Right atrium auricular region (tissue), 2 donors: ENCODE results near the gene PALM3. TPM values are rescaled to one million over a fixed set of nuclear protein-coding genes. Genes with fewer than 3 reads are reported as not detected.

Source experiments
- DNase-seq: peaks from one replicate; pipeline ENCODE4 v3.0.0-alpha.2; 2019; ENCODE audit warnings: low spot score
- H3K27ac ChIP-seq, 2 donors: fragments of 200-600 bp; sonication (generic); 1 replicate in 1 of 2; 2 replicates in 1 of 2; pipeline ENCODE4 v1.5.1; 2016 to 2019
- H3K27me3 ChIP-seq, 2 donors: fragments of 200-600 bp; sonication (generic); one replicate each; pipeline versions ENCODE4 v1.5.1 to v1.6.0; 2017 to 2019
- H3K36me3 ChIP-seq: fragments of 200-600 bp; sonication (generic); one replicate; pipeline ENCODE4 v1.5.1; 2016
- H3K4me1 ChIP-seq, 2 donors: fragments of 200-600 bp; sonication (generic); one replicate each; pipeline versions ENCODE4 v1.5.1 to v1.6.0; 2017 to 2019
- H3K4me3 ChIP-seq, 2 donors: fragments of 200-600 bp; sonication (generic); 1 replicate in 1 of 2; 2 replicates in 1 of 2; pipeline ENCODE4 v1.5.1; 2017 to 2019; ENCODE audit warnings: mild to moderate bottlenecking in 1 of 2, moderate library complexity in 1 of 2
- H3K9me3 ChIP-seq, 2 donors: fragments of 200-600 bp; sonication (generic); one replicate each; pipeline ENCODE4 v1.5.1; 2019
- CTCF ChIP-seq, 2 donors: fragments of 200-600 bp; sonication (generic); IDR thresholded peaks; one replicate each; pipeline ENCODE4 v1.5.1; 2019; ENCODE audit warnings: antibody characterized with exemption in 2 of 2
- total RNA-seq, 2 donors: library from RNA; depleted of rRNA; stranded (reverse); fragments of >200 nt; gene quantifications; one replicate each; pipeline ENCODE4 v1.1.0, GENCODE V29; 2016

Gene PALM3
- total RNA-seq, 2 donors from 2014 or later, result 0.28 to 0.37 TPM

DNA sequence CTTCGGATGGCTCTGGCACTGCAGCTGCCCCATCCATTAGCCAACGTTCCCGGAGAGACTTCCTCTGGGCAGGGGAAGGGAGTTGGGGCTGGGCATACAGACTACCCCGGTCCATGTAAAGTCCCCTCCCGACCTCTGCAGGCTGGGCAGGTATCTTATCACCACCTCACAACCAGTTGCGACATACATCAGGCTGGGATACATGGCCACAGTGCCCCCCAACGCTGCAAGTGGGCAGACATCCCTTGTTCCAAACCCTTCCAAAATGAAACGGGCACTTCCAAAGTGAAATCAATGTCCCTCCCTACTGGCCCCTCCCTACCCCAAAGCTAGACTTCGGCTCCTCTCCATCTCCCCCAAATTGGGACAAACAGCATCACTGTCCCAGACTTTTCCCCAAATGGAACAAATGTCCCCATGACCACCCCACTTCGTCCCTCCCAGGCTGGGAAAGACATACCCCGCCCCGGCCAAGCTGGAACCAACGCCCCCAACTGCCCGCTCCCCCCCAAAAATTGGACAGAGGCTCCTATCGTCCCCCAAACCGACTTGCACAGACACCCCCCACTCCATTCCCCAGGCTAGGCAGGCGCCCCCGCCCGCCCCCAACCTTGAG is 5.0 kb downstream of the PALM3 start:
- Histone ChIP-seq H3K4me1 (peaks cover 0 to 15% of the 10 kb centered on the region in 2 donors), H3K27ac (no peak overlapping the region), H3K4me3 (peak overlapping the region; percentile 20 to 49), H3K36me3 (no peaks in the 10 kb centered on the region), H3K9me3 (no peaks in the 10 kb centered on the region), H3K27me3 (no peaks in the 10 kb centered on the region)
- DNase-seq, result no peak
- no peak for TF ChIP-seq CTCF (IDR thresholded peaks at IDR 0.05)

DNA sequence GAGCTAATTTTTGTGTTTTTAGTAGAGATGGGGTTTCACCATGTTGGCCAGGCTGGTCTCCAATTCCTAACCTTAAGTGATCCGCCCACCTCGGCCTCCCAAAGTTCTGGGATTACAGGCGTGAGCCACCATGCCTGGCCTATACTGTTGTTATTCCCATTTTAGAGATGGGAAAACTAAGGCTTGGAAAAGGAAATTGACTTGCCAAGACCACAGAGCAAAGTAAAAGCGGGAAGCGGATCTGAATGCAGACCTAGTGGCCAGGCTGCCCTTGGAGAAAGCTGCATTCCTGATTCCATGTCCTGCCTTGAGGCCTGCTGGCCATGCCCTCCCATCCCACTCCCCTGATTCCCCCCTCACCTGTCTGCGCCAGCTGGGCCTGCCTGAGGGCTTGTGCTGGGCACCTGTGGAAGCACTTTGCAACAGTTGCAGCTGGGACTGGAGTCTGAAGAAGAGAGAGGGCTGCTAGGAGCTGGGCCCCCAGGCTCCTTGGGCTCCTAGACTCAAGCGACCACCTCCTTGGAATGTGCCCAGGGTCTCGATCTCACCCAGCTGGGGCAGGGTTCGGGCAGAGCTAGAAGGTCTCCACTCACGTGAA is 5.7 kb downstream of the PALM3 start:
- no peak for DNase-seq
- no peak overlapping the region for H3K27ac ChIP-seq
- TF ChIP-seq CTCF (IDR thresholded peaks at IDR 0.05), result no peak
- H3K9me3 ChIP-seq, result no peaks in the 10 kb centered on the region
- no peak overlapping the region for H3K4me3 ChIP-seq
- H3K4me1 ChIP-seq, result peaks cover 0 to 15% of the 10 kb centered on the region in 2 donors
- no peaks in the 10 kb centered on the region for H3K27me3 ChIP-seq
- no peaks in the 10 kb centered on the region for H3K36me3 ChIP-seq

DNA sequence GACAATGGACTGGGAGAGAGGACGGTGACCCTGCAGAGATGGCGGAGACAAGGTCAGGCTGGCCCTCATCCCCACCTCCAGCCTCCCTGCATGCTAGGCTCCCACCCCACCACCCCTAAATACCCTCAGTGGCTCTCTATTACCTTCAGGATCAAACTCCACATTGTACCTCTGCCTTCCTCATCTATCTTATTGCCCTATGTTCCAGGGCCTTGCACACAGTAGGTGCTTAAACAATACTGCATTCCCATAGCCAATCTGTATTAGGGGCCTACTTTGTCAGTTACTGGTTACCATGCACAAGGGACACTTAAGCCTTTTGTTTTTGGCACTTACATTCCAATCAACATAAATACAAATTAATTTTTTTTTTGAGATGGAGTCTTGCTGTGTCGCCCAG is 6.5 kb downstream of the PALM3 start:
- TF ChIP-seq CTCF (IDR thresholded peaks at IDR 0.05), result no peak
- Histone ChIP-seq H3K36me3 (no peaks in the 10 kb centered on the region), H3K27me3 (no peaks in the 10 kb centered on the region), H3K9me3 (no peaks in the 10 kb centered on the region), H3K4me3 (no peak overlapping the region), H3K27ac (no peak overlapping the region), H3K4me1 (peaks cover 0 to 15% of the 10 kb centered on the region in 2 donors)
- DNase-seq, result no peak

DNA sequence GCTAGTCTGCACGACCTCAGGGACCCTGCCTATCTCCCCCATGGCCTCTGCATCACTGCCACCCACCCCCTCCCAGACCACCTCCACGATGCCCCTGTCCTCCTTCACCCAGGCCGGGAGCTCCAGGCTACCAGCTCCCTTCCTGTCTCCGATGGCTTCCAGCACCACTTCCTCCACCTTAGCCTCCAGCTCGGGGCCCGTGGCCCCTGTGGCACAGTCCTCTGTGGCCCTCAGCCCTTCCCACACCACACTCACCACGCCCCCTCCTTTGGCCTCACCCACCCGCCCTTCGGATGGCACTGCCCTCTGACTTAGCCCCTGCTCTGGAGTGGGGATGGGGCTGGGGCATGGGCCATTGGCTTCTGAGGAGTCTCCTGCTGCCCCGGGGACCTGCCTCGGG is 7.2 kb downstream of the PALM3 start:
- no peaks in the 10 kb centered on the region for H3K9me3 ChIP-seq
- H3K4me3 ChIP-seq, result no peak overlapping the region
- H3K27me3 ChIP-seq, result no peaks in the 10 kb centered on the region
- DNase-seq, result no peak
- H3K4me1 ChIP-seq, result peaks cover 0 to 15% of the 10 kb centered on the region in 2 donors
- no peak overlapping the region for H3K27ac ChIP-seq
- H3K36me3 ChIP-seq, result no peaks in the 10 kb centered on the region
- TF ChIP-seq CTCF (IDR thresholded peaks at IDR 0.05), result no peak

GRCh38 chr19:14054099-14054498 is 7.8 kb downstream of the PALM3 start:
- no peak for DNase-seq
- Histone ChIP-seq H3K9me3 (no peaks in the 10 kb centered on the region), H3K4me1 (peaks cover 0 to 15% of the 10 kb centered on the region in 2 donors), H3K36me3 (no peaks in the 10 kb centered on the region), H3K4me3 (no peak overlapping the region), H3K27ac (no peak overlapping the region), H3K27me3 (no peaks in the 10 kb centered on the region)
- TF ChIP-seq CTCF (IDR thresholded peaks at IDR 0.05), result no peak

GRCh38 chr19:14053500-14053899 is 8.4 kb downstream of the PALM3 start:
- no peaks in the 10 kb centered on the region for H3K27me3 ChIP-seq
- no peak overlapping the region for H3K4me3 ChIP-seq
- DNase-seq, result no peak
- H3K4me1 ChIP-seq, result peaks cover 0 to 15% of the 10 kb centered on the region in 2 donors
- no peak for TF ChIP-seq CTCF (IDR thresholded peaks at IDR 0.05)
- no peaks in the 10 kb centered on the region for H3K9me3 ChIP-seq
- no peaks in the 10 kb centered on the region for H3K36me3 ChIP-seq
- no peak overlapping the region for H3K27ac ChIP-seq
